GM18868 (cell line): ENCODE results near the gene ACAA1.
"Not testable (repeated sequence)": the region's sequence is repeated elsewhere in the genome, so short reads cannot be mapped to it uniquely, and the experiment has no call there.

ENCODE experiments used
- ATAC-seq: cut with Tn5 transposase; IDR thresholded peaks from one replicate; pipeline ENCODE4 v1.9.1; 2021; ENCODE audit warnings: mild to moderate bottlenecking, moderate library complexity; ENCODE audit not compliant: unreplicated experiment

The ACAA1 gene

DNA sequence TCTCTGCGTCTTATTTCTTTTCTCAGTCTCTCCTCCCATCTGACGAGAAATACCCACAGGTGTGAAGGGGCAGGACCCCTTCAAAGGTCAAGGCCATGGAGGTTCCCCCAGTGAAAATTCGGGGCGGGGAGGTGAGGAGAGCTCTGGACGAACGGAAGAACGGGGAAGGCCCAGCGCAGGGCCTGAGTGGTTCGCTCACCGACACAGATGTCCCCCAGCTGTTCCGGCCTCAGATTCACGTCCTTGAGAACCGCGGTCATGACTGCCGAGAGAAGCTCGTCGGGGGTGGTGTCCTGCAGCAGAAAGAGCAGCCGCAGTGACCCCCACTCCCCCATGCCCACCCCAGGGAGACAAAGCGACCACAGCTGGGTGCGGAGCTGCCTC lies 542 bp downstream of the ACAA1 start:
- no peak for ATAC-seq

- ATAC-seq = not testable (repeated sequence)
These were observed 1.2 kb downstream of the ACAA1 start for GRCh38 chr3:38135621-38136277.

DNA sequence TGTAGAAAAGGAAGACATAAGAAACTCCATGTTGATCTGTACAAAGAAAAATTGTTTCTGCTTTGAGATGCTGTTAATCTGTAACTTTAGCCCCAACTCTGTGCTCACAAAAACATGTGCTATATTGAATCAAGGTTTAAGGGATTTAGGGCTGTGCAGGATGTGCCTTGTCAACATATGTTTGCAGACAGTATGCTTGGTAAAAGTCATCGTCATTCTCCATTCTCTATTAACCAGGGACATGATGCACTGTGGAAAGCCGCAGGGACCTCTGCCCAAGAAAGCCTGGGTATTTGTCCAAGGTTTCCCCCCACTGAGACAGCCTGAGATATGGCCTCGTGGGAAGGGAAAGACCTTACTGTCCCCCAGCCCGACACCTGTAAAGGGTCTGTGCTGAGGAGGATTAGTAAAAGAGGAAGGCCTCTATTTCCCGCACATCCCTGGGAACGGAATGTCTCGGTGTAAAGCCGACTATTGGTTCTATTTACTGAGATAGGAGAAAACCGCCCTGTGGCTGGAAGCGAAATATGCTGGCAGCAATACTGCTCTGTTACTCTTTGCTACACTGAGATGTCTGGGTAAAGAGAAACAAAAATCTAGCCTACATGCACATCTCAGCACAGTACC lies 2.3 kb downstream of the ACAA1 start:
- not testable (repeated sequence) for ATAC-seq

DNA sequence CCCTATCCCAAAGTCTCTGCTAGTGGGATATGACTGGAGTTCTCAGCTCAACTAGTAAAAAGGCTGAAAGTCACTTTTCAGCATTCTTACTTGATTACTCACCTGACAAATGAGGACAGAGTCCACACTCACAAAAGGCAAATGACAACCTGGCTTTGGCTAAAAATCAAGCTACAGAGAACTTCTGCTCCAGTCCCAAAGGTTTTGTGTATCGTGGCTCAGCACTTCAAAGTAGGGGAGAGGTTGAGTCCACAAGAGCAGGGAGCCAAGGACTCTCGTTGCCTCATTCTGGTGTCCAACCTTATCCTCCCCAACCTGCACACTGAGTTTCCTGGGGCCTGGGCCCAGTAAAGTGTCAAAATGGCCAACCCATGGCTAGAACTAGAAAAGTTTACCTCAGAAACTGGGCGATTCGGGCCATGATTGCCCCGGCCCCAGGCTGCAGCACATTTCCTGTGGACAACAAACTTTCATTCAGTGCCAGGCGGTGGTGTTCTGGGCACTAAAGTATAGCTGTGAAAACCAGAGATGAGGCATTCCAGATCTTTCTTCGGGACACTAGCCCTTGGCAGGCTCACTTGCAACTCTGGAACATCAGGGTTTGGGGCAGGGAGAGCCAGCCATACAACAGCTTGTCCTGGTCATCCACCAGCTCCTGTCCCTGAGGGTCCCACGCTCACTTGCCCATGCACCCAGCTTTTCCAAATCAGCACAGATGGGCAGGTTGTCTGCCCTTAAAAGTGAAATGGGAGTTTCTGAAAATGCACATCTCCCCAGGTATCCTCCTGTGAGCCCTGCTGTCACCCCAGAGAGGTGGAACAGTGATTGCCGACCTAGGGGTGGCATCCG lies 3.1 kb downstream of the ACAA1 start:
- no peak for ATAC-seq

DNA sequence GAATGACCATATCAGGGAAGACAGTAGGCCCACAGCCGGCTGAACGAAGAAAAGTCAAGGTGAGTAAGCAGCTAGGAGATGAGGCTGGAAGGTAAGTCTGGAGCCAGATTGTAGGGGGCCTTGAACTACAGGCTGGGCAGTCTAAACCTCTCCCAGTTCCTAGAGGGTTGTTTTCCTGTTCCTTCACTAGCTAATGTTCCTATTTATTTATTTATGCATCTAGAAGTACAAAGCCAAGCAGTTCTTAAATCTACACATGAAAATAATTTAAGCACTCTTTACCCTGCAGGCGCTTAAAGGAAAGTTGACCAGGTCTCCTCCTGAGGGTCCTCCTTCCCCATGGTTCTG lies 3.7 kb downstream of the ACAA1 start:
- no peak for ATAC-seq

GRCh38 chr3:38131621-38132369 lies 5.1 kb downstream of the ACAA1 start:
- no peak for ATAC-seq

DNA sequence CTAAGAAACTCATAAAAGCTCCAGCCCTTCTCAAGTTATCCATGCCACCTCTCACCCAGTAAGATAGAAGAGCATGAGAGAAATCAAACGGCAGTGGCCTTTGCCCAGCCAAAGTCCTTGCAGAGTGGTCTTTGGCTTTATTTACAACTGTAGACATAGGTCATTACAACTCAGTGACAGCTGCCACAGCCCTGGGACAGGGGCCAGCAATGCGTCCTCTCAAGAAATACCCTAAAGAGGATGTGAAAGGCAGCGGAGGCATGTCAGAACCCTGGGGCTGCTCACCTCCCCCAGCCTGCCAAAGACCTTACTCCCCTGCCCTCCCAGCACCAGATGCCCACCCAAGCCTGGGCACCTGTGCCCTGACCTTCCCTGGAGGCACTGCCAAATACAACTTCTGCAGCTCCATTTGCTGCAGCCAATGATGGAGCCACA lies 6.3 kb downstream of the ACAA1 start:
- no peak for ATAC-seq

GRCh38 chr3:38129058-38129457 lies 7.9 kb downstream of the ACAA1 start:
- ATAC-seq = no peak

- ATAC-seq = no peak
These were observed 8.6 kb downstream of the ACAA1 start for GRCh38 chr3:38128303-38128655.

DNA sequence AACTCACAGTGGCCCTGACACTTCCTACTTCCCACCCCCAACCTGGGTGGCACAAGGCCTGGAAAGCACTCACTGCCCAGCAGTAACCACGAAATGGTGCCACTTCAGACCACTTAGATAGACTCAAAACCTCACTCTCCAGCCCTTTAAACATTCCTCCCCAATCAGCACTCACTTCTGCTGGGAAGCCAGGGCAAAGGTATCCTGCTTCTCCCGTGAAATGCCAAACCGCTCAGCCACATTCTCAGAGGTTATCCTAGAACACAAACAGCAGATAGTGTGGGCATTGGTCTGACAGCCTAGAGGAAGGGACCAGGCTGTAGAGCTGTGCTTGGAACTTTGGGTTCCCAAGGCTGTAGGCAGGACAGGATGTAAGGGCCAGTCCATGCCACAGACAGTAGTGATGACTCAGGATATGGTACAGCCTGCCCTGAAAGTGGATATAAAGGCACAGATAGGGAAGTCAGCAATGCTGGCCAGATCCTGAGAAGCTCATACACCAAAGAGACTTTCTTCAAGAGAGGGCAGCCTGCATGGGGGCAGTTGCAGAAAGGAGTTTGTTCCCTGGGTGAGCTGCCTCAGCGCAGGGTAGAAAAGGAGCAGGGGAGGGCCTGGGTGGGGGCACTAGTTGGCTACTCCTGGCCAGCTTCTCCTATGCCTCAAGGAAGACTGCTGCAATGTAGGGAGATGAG lies 9.2 kb downstream of the ACAA1 start:
- ATAC-seq = no peak

DNA sequence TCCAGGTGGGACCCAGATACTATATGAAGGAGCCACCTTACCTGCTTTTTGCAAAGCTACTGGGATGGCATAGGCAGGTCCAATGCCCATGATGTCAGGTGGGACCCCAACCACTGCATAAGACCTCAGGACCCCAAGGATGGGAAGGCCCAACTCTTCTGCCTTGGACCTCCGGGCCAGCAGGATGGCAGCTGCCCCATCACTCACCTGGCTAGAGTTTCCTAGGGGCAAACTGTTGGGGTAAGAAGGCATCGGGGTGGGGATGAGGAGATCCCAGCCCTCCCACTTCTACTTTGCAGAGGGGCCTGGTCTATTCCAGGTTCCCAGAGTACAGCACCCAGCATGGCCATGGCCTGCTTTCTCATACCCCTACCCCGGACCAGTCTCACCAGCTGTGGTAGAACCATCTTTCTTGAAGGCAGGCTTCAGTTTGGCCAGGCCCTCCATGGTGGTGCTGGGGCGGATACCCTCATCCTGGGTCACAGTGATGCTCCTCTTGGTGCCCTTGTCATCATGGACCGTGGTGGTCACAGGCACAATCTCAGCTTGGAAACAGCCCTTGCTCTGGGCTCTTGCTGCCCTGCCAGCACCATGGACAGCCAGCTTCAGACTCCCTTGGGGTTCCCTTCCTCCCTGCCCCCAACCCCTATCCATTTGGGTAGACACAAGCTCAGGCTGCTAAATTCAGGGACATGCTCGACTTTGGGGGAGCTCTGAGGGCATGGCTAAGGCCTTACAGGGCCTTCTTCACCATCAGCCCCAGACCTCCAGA lies 10.6 kb downstream of the ACAA1 start:
- ATAC-seq = no peak

DNA sequence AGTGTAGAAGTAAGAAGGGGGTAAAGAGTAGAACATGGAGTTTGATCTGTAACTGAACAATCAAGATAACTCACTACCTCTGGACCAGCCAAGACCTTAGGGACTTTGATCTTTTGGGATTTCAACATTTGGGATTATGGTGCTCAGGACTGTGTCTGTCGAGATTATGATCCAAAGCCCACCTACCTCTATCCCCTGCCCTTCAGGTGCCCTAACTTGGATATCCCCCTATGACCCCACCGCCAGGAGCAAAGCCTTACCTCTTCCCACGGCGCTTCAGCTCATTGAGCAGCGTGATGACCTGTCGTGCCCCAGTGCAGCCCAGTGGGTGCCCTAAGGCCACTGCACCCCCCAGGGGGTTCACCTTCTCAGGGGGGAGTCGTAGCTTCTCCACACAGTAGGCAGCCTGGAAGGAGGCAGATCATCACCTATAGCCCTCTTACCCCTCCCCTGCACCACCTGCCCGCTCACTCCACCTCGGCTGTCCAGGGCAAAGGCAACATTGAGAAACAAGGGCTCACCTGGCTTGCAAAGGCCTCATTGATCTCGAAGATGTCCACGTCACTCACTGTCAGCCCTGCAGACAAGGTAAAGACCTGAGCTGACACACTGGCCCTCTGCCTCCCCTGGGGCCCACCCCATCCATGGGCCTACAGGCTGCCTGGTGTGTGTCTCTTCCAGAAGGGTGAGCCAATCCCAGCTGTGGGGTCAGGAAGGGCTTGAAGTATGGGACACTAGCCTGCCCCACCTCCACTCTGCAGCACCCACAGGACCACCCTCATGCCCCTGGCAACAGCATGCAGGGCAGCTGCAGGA lies 11.4 kb downstream of the ACAA1 start:
- no peak for ATAC-seq

- no peak for ATAC-seq
These were observed 12.4 kb downstream of the ACAA1 start for GRCh38 chr3:38124324-38125122.

GRCh38 chr3:38122712-38123290 lies 14.1 kb downstream of the ACAA1 start:
- no peak for ATAC-seq

DNA sequence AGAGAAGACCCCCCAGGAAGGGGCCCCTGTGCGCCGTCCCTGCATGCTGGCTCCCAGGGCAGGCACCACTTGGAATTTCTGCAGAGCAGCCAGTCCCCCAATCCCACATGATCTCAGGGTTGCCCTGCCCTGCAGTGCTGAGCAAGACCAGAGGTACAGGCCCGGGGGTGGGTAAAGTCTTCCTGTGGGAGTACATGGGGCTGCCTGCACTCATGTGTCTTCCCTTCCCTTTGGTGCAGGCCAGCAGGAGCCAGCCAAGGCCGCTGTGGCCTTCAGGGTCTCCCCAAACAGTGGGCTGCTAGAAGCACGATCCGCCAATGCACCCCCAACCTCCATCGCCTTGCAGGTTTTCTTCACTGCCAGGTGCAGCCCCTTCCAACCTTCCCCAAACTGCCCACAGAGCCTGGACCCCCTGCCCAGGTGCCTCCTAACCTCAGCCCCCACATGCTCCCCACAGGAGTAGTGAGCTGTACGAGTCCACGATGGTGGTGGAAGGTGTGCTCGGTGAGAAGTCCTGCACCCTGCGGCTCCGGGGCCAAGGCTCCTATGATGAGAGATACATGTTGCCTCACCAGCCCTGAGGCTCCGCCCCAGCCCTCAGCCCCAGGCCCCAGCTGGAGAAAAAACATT lies 15.0 kb downstream of the ACAA1 start:
- no peak for ATAC-seq

- no peak for ATAC-seq
These were observed 15.5 kb downstream of the ACAA1 start for GRCh38 chr3:38121451-38121831.

DNA sequence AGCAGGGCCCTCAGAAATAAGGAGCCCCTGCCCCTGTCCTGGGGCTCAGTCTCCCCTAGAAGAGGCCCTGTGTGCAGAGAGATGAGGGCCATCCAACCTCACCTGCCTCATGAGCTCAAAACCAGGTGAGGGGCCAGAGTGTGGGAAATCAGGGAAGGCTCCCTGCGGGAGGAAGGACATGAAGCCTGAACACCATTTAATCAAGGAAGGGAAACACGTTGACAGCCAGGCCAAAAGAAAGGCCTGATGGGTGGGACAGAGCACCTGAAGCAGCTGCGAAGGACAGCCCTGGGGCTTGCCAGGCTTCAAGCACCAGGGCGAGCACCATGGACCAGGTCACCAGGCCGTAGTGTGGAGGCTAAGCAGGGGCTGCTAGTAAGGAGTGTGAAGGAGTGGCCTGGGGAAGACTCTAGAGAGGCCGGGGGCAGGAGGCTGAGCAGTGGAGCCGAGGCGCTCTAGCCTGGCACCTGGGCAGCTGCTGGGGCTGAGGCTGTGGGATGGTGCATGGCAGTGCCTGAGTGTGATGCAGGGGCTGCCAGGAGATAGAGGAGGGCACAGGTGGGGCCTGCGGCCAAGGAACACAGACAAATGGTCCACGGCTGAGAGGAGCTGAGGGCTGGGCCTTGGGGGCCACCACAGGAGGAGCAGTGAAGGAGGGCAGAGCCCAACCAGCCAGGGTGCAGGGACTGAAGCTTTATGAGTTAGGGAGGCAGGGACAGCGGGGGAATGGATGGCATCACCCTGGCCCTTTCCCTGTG lies 16.1 kb downstream of the ACAA1 start:
- no peak for ATAC-seq
